Inferior parietal cortex (tissue), 1 donor: Measurements from ENCODE around the gene TREML4.
"Not testable (repeated sequence)": the region's sequence is repeated elsewhere in the genome, so short reads cannot be mapped to it uniquely, and the experiment has no call there.

Experiments
- DNase-seq: peaks from one replicate; pipeline ENCODE4 v3.0.0-alpha.2; 2016; ENCODE audit errors: extremely low spot score

The TREML4 gene

GRCh38 chr6:41228096-41228495 lies at the start of gene TREML4:
Gene TREML4 (plus strand): TSS chr6:41228349. CDS start chr6:41228428, 79 bp downstream.
- DNase-seq = no peak

GRCh38 chr6:41179163-41179562 lies 49.0 kb upstream of the TREML4 start:
- no peak for DNase-seq

DNA sequence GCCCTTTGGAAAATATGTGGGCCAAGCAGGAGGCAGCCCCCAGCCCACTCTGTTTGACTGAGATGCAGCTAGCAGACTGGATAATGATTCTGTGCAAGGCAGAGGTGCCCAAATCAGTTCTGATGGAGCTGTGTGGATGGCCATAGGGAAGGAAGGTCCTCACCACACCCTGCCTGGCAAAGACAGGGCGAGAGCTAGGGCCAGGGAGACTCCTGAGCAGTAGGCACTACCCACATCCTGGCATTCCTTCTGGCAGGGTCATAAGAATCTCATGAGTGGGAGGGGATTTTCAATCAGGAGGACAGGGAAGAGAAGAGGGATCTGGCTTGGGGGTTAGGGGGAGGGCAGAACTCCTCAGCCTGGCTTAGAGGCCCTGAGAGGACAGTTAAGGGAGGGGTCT lies 46.6 kb upstream of the TREML4 start:
- no peak for DNase-seq

DNA sequence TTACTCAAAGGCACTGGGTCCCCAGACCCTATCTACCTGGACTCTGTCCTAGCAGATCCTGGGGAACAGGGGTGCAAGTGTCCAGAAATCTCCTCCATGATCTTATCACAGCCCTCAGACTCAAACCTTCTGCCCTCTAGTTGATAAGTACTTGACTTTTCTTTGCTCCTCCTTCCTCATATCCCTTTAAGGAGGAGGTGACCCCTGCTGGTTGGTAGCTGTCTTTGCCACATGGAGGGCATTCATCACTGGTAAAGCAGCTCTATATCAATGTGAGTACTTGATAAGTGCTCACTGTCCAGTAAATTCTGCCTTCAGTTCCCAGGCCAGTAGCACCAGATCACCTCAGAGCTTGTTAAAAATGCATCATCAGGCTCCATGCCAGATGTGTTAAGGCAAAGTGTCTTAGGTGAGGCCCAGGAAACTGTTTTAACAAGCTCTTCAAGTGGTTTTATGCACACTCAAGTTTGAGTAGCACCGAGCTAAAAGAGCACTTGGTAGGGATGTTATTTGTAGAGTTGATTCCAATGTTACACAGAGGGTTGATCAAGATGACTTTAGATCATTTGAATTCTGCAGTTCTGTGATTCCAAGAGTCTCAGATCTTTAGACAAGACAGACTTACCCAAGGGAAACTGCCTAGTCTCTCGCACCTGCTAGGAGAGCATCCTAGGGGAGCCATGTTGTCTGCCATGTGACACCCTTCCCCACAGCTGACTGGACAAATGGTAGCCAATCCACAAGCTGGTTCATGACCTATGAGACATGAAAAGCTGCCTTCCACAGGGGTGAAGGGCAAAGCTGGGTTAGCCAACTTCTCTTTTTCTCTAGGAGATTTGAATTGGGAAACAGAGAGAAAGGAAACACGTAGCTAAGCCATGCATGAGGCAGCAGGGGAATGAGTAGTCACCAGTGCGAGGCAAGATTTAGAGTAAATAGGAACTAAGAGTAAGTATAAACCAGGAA lies 45.8 kb upstream of the TREML4 start:
- peak; percentile 29 for DNase-seq

GRCh38 chr6:41184761-41185160 lies 43.4 kb upstream of the TREML4 start:
- no peak for DNase-seq

DNA sequence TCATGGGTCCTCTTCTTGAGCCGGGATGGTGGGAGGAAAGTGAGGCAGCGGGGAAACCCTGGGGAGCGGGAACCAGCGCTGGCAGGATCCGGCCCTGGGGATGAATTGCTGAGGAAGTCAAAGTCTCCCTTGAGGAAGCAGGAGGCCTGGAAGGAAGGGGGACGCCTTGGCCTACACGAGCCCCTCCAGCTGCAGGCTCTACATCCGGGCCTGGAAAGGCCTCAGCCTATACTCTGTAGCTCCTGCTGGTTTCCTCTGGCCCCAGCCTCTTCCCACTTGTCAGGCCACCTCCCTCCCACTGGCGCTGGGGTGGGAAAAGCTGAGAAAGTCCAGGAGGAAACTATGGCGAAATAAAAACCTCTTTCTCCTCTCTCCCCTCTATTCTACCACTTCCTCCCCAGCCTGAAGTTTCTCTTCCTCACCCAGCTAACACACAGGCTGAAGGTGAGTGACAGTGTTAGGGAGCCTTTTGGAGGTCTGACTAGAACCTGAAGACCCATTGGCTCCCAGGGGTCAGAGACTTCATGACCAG lies 42.1 kb upstream of the TREML4 start:
- DNase-seq = no peak

GRCh38 chr6:41187924-41188886 lies 39.9 kb upstream of the TREML4 start:
- DNase-seq = no peak

DNA sequence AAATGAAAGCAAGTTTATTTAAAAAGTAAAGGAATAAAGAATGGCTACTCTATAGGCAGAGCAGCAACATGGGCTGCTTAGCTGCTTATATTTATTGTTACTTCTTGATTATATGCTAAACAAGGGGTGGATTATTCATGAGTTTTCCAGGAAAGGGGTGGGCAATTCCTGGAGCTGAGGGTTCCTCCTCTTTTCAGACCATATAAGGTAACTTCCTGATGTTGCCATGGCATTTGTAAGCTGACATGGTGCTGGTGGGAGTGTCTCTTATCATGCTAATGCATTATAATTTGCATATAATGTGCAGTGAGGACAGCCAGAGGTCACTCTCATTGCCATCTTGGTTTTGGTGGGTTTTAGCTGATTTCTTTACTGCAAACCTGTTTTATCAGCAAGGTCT lies 39.1 kb upstream of the TREML4 start:
- not testable (repeated sequence) for DNase-seq

- DNase-seq = no peak
These were observed 38.2 kb upstream of the TREML4 start for GRCh38 chr6:41189967-41190366.

DNA sequence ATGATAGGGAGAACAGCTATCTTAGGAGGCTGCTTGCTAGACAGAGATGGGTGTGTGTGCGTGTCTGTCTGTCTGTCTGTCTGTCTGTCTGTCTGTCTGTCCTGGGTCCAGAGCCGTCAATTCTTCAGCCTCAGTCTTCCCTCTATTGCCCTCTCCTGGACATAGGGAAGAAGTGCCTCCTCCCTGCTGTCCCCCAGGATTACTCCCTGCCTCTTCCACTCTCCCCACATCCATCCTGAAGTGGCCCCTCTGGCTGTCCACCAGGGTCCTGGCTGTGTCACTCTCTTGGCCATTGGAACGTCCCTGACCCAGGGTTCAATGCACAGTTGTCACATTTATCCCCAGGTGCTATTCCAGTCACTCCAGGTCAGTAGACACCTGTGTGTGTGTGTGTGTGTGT lies 37.4 kb upstream of the TREML4 start:
- no peak for DNase-seq

DNA sequence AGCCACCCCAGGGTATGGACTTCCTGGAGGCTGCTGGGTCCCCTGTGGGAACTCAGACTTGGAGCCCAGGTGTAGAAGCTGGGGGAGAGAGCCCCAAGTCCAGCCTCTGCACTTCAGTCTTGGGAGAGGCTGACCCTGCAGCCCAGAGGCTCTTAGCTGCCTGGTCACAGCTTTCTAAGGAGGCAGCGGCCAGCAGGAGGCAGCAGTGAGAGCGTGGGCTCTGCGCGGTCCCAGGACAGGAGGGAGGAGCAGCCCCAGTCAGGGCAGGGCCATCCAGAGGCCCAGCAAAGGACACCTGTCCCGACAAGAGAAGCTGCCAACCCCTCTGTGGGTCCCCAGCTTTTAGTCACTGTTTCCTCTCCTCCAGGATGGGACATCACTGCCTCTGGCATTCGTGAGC lies 36.6 kb upstream of the TREML4 start:
- DNase-seq = no peak

GRCh38 chr6:41193171-41193734 lies 34.9 kb upstream of the TREML4 start:
- no peak for DNase-seq

DNA sequence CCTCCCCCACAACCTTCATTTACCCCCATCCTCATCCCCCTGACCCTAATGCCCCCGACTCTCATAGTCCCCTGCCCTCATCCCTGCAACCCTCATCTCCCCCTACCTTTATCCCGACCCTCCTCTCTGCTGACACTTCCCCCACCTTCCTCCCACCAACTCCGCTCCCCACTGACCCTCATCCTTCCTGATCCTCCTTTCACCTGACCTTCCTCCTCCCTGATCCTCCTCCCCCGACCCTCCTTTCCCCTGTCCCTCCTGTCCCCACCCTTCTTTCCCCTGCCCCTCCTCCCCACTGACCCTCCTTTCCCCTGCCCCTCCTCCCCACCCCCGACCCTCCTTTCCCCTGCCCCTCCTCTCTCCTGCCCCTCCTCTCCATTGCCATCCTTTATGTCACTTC lies 34.3 kb upstream of the TREML4 start:
- DNase-seq = no peak

GRCh38 chr6:41194386-41194785 lies 33.8 kb upstream of the TREML4 start:
- no peak for DNase-seq

DNA sequence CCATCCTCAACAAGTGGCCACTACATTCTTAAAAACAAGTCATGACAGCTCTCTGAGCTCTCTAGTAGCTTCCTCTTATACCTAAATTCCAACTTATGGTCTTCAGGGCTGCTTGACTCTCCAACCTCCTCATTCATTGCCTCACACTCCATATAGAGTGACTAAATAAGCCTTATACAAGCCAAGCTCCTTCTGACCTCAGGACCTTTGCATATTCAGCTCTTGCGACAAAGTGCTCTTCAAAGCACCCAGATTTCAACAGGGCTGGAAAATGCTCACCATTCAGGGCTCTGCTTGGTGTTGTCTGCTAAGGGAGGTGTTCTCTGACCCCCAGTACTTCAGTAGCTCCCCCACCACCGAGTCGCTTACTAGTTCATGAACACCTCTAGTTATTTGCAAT lies 30.9 kb upstream of the TREML4 start:
- DNase-seq = no peak

DNA sequence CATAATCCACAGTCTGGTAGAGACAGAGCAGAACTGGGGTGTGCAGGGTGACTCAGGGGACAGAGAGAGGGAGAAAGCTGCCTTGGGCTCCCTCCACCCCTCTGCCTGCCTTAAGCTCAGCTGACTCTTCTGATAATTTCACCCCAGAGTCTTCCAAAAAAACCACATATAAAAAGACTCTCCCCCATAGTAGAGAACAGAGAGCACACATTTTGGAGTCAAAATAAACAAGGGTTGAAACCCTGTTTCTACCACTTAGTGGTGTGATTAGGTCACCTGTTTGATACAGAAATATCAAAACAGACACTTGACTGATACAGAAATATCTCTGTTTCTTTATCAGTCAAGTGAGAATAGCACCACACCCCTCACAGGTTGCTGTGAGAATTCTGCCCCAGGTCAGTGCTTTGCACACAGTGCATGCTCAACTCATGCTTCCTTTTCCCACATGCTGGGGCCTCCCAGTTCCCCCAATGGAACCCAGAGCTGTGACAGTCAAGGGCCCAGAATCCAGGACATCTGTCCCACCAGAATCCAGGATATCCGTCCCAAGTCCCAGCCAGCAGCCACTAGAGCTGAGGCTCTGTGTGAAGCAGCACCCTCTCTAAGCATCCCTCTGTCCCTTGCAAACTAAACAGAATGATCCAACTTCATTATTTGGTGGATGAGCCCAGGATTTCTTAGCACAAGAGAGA lies 28.4 kb upstream of the TREML4 start:
- DNase-seq = no peak

GRCh38 chr6:41200296-41200900 lies 27.8 kb upstream of the TREML4 start:
- no peak for DNase-seq

GRCh38 chr6:41200901-41201763 lies 27.0 kb upstream of the TREML4 start, which contains the start of gene TREML2:
Gene TREML2 (minus strand): TSS chr6:41201149. CDS start chr6:41201008, 141 bp downstream.
- no peak for DNase-seq

DNA sequence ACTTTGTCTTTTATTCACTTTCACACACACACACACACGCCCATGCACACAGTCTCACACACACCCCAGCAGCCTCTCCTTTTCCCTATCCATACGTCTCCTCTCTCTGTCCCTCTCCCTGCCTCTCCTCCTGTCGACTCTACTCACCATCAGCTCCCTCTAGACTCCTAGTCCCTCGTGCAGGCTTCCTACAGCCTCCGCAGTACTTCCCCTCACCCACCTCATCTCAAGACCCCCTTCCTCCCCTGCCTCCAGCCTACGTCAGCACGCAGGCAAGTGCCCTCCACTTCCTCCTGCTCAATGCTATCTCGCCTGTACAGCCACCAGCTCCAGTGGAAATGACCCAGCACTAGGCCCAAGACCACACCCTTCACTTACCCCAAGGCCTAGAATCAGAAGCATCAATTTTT lies 26.4 kb upstream of the TREML4 start:
- DNase-seq = no peak

DNA sequence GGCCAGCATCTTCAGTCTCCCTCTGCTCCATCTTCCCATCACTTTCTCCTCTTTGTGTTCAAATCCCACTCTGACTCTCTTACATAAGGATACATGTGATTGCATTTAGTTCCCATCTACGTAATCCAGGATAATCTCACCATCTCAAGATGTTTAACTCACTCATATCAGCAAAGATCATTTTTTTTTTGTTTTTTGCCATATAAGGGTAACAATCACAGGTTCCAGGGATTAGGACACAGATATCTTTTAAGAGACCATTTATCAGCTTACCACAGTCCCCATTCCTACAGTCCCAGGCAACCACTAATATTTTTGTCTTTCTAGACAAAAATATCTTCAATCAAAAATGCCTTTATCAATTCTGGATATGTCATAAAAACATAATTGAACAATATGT lies 24.0 kb upstream of the TREML4 start:
- DNase-seq = no peak
